Myometrial cell (primary cell): ENCODE results near the gene YBX2. TPM values are rescaled to one million over a fixed set of nuclear protein-coding genes. Genes with fewer than 3 reads are reported as not detected.

Experiments used
- total RNA-seq: library from RNA; depleted of rRNA; stranded (reverse); fragments of >200 nt; gene quantifications from 2 replicates; pipeline ENCODE4 v1.2.3, GENCODE V29; 2015

YBX2 gene
- total RNA-seq, 1 donor from 2014 or later: not detected

Other genes with a start within 250 kb of the YBX2 start
- gene CLEC10A, start 214.4 kb downstream of the YBX2 start, total RNA-seq: not detected in 2 replicates
- not detected in 2 replicates for gene ASGR2, start 179.8 kb downstream of the YBX2 start, total RNA-seq
- 3.5 TPM in 1 of 2 replicates, not detected in the other for gene ASGR1, start 115.3 kb downstream of the YBX2 start, total RNA-seq
- 13.3 and 14.0 TPM in 2 replicates for gene DLG4, start 74.8 kb downstream of the YBX2 start, total RNA-seq
- 227 and 236 TPM in 2 replicates for gene ACADVL, start 74.7 kb downstream of the YBX2 start, total RNA-seq
- gene DVL2, start 60.1 kb downstream of the YBX2 start, total RNA-seq: 57.9 and 59.5 TPM in 2 replicates
- gene PHF23, start 55.2 kb downstream of the YBX2 start, total RNA-seq: 31.1 and 86.7 TPM in 2 replicates
- gene GABARAP, start 52.2 kb downstream of the YBX2 start, total RNA-seq: 153 and 283 TPM in 2 replicates
- gene CTDNEP1, start 42.9 kb downstream of the YBX2 start, total RNA-seq: 45.3 and 48.7 TPM in 2 replicates
- 38.6 and 43.2 TPM in 2 replicates for gene ELP5, start 42.4 kb downstream of the YBX2 start, total RNA-seq
- gene CLDN7, start 32.2 kb downstream of the YBX2 start, total RNA-seq: 60.3 and 62.3 TPM in 2 replicates
- gene SLC2A4, start 12.9 kb downstream of the YBX2 start, total RNA-seq: not detected in 2 replicates
- gene EIF5A, start 13.0 kb upstream of the YBX2 start, total RNA-seq: 986 and 1,002 TPM in 2 replicates
- gene GPS2, start 20.7 kb upstream of the YBX2 start, total RNA-seq: 68.2 and 94.6 TPM in 2 replicates
- 9.2 and 11.7 TPM in 2 replicates for gene NEURL4, start 34.7 kb upstream of the YBX2 start, total RNA-seq
- 0.71 and 2.3 TPM in 2 replicates for gene ACAP1, start 41.9 kb upstream of the YBX2 start, total RNA-seq
- 15.6 and 17.5 TPM in 2 replicates for gene KCTD11, start 57.5 kb upstream of the YBX2 start, total RNA-seq
- gene TMEM95, start 60.5 kb upstream of the YBX2 start, total RNA-seq: not detected in 2 replicates
- gene TNK1, start 86.5 kb upstream of the YBX2 start, total RNA-seq: 0.18 and 0.29 TPM in 2 replicates
- 60.4 and 85.3 TPM in 2 replicates for gene PLSCR3, start 99.9 kb upstream of the YBX2 start, total RNA-seq
- gene TMEM256, start 109.5 kb upstream of the YBX2 start, total RNA-seq: 160 and 240 TPM in 2 replicates
- gene NLGN2, start 113.2 kb upstream of the YBX2 start, total RNA-seq: 18.3 and 20.2 TPM in 2 replicates
- not detected in 2 replicates for gene SPEM1, start 125.7 kb upstream of the YBX2 start, total RNA-seq
- not detected in 2 replicates for gene SPEM2, start 131.0 kb upstream of the YBX2 start, total RNA-seq
- not detected in 2 replicates for gene SPEM3, start 134.2 kb upstream of the YBX2 start, total RNA-seq
- gene TMEM102, start 140.8 kb upstream of the YBX2 start, total RNA-seq: 1.7 and 3.4 TPM in 2 replicates
- gene FGF11, start 144.9 kb upstream of the YBX2 start, total RNA-seq: 0.29 and 1.1 TPM in 2 replicates
- 3.5 and 7.1 TPM in 2 replicates for gene CHRNB1, start 150.4 kb upstream of the YBX2 start, total RNA-seq
- 23.2 and 24.2 TPM in 2 replicates for gene ZBTB4, start 185.0 kb upstream of the YBX2 start, total RNA-seq
- not detected in 2 replicates for gene SLC35G6, start 186.8 kb upstream of the YBX2 start, total RNA-seq
- gene POLR2A, start 189.7 kb upstream of the YBX2 start, total RNA-seq: 44.7 and 56.2 TPM in 2 replicates